Measurements from ENCODE around the gene DRD4.
"Not testable (repeated sequence)": the region's sequence is repeated elsewhere in the genome, so short reads cannot be mapped to it uniquely, and the experiment has no call there.

The DRD4 gene

DNA sequence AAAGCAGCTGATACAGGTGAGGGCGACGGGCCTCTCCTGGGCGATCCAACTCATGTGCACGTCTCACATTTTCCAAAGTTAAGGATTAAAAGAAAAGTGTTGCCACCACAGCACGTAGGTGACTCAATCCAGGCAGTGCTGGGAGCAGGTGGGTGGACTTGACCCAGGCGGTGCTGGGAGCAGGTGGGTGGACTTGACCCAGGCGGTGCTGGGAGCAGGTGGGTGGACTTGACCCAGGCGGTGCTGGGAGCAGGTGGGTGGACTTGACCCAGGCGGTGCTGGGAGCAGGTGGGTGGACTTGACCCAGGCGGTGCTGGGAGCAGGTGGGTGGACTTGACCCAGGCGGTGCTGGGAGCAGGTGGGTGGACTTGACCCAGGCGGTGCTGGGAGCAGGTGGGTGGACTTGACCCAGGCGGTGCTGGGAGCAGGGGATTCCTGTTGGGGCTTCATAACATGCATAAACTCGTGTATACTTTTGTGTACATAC is 10.6 kb downstream of the DRD4 start:
- not testable (repeated sequence) for DNase-seq

DNA sequence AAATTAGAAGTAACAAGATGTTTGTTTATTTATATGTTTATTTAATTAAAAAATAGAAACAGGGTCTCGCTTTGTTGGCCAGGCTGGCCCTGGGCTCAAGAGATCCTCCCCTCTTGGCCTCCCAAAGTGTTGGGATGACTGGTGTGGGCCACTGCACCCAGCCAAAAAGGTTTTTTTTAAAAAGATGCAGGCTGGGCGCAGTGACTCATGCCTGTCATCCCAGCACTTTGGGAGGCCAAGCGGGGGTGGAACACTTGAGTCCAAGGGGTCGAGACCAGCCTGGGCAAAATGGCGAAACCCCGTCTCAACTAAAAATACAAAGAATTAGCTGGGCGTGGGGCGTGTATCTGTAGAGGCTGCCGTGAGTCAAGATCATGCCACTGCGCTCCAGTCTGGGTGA is 13.4 kb downstream of the DRD4 start:
- DNase-seq, result no peak

DNA sequence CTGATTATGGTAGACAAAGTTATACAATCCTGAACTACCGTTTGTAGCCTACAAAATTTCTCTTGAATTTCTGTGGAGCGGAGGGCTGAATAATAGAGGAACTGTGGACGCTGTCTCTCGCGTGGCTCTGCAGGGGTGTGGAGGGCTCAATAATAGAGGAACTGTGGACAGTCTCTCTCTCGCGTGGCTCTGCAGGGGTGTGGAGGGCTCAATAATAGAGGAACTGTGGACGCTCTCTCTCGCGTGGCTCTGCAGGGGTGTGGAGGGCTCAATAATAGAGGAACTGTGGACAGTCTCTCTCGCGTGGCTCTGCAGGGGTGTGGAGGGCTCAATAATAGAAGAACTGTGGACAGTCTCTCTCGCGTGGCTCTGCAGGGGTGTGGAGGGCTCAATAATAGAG is 16.1 kb downstream of the DRD4 start:
- DNase-seq, result not testable (repeated sequence)

DNA sequence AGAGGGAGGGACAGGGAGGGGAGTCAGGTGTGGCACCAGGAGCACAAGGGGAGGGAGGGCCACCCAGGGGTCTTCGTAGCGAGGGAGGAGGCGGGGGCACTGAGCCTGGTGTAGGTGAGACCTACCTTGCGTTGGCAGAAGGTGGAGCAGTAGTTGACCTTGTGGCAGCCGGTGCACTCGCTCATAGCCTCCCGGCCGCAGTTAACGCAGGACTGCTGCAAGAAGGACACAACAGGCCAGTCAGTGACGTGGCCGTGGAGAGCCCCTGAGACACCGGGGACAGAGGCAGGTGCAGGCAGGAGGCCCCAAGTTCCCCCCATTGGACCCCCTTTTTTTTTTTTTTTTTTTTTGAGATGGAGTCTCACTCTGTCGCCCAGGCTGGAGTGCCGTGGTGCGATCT is 16.8 kb downstream of the DRD4 start:
- DNase-seq, result no peak

DNA sequence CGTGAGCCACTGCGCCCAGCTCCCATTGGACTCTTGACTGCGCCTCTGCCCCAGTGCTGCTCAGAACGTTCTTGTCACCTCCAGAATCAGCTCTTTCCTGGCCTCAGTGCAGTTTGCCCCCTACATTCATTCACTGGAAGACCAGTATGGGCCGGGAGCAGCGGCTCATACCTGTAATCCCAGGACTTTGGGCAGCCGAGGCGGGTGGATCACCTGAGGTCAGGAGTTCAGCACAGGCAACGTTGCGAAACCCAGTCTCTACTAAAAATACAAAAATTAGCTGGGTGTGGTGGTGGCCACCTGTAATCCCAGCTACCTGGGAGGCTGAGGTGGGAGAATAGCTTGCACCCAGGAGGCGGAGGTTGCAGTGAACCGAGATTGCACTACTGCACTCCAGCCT is 17.4 kb downstream of the DRD4 start:
- not testable (repeated sequence) for DNase-seq

DNA sequence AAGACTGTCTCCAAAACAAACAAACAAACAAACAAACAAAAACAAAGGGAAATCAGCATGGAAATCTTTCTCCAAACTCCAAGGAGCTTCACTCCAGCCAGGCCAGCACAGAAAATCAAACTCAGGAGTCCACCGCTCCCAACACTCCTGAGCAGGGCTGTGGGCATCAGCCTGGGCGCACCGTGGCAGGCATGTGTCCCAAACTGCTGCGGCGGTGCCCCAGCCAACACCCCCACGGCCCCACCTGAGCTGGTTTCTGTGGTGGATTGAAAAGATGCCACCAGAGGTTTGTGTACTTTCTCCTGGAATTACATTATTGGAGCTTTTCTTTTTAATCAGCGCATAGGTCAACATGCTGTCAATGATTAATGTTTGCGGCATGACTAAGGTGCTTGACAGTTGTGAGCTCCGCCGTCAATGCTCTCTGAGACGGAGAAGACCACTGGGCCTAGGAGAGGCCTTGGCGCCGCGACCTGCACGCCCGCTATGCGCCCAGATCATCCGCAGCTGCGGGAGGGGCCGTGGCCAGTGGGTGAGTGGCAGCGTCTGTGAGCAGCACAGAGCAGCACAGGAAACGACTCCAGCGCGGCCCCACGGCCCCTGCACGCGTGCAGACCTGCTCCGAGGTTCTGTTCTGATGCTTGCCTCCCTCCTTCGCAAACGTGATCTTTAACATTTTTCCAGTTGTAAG is 18.1 kb downstream of the DRD4 start:
- no peak for DNase-seq

DNA sequence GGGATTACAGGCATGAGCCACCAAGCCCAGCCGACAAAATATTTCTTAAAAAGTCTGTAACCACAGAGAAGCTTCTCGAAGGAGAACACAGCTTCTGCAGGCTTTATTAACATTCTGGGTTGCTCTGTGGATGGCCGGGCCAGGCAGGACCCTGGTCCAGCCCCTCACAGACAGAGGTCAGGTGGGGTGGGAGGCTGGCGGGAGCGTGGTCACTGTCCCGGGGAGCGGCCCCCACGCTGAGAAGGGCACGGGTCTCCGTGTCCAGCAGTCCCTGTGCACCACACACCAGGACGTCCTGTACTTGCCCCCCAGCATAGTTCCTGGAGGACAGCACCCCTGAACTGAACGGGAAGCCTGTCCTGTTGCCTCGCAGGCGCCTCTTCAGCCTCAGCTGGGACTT is 19.4 kb downstream of the DRD4 start:
- DNase-seq, result no peak

DNA sequence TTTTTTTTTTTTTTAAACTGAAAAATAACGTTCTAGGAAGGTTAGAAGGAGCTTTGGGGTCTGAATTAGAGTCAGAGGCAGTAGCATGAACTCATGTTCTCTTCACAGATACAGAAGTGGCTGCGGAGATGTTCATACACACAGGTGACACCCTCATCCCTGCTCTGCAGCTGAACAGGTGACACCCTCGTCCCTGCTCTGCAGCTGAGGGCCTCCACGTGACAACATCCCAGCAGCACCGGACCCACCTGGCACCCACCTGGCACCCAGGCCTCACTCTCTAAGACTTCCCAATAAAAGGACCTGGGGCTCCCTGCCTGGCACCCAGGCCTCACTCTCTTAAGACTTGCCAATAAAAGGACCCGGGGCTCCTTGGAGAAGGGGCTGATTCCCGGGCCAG is 19.8 kb downstream of the DRD4 start:
- DNase-seq, result no peak

DNA sequence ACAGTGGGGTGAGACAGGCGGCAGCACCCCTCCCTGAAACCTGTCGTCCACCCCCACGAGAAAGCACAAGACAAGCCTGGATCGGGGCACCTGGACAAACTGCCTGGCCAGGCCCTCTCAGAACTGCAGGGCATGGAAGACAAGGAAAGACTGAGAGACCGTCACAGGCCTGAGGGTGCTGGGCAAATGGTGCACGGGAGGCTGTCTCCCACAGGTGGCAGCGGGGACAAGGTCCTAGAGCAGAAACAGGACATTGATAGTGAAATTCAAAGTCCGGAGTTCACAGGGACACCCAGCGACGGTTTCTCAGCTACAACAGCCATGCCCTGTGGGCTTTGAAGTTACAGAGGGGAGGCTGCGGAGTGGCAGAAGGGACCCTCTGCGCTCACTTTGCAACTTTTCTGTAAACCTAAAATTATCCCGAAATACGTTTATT is 20.6 kb downstream of the DRD4 start:
- no peak for DNase-seq

DNA sequence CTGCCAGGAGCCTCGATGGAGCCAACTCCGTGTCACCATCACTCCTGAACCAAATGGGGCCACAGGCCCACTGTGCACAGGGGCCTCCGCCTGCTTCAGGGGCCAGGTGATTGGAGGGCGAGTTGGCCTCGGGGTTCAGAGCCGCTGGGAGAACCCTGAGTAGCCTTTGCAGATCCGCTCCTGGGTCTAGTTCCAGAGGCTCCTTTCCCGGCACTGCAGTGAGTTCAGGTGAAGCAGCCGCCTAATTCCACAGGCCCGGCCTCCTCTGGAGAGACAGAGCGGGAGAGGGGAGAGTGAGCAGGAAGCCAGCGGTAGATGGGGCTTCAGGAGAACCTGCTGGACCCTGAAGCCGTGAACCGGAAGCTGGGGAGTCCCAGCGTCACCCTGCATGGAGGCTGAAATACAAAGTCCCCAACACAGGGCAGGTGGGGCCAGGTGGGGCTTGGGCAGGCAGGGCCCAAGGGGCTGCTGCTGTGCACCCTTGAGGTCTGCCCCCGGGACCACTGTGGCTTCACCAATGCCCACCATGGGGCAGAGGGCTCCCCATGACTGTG is 22.5 kb downstream of the DRD4 start:
- DNase-seq, result no peak

DNA sequence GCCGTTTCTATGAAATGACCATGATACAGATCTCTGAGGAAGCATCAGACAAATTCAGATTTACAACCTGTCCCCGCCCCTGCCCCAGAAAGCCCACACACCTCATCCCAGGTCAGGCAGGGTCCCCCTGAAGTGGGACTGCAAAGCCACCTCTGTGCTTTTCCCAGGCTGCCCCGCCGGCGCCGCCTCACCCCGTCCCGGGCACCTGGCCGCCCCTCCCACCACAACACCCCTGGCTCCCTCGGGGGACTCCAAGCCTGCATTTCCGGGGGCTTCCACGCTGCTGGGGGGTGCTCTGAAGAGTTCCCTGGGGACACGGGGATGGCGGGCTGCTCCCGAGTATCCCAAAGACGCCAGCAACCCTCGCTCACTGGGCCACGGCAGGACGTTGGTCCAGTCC is 23.2 kb downstream of the DRD4 start:
- no peak for DNase-seq

DNA sequence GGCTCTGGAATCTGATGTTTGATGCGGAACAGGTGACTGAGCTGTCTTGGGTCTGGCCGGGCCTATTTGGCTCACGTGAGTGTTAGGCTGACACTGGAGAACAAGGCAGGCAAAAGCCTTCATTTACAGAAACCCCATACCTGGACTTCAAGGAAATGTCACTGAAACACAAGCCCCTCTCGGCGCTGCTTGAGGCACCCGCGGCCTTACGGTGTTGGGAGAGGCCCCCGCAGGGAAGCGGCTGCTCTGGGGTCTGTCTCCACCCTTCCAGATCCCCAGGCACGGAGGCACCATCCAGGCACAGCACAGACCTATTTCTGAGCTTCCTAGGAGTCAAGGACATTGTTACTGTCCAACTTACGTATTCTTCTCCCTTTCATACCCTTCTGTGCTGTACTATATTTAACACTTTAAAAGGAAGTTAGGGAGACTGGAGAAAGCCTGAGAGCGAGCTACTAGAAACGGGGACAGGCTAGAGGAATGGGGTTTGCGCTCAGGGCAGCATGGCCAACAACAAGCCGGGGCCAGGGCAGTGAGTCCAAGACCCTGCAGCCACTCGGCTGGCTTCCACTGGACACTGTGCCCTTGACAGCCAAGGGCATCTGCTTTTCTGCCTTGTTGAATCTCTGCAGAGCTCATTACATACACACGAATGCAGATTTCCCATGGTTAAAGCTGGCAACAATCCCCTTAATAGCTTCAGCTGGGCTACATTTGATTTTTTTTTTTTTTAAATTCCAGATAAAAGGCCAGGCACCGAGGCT is 23.8 kb downstream of the DRD4 start:
- no peak for DNase-seq

DNA sequence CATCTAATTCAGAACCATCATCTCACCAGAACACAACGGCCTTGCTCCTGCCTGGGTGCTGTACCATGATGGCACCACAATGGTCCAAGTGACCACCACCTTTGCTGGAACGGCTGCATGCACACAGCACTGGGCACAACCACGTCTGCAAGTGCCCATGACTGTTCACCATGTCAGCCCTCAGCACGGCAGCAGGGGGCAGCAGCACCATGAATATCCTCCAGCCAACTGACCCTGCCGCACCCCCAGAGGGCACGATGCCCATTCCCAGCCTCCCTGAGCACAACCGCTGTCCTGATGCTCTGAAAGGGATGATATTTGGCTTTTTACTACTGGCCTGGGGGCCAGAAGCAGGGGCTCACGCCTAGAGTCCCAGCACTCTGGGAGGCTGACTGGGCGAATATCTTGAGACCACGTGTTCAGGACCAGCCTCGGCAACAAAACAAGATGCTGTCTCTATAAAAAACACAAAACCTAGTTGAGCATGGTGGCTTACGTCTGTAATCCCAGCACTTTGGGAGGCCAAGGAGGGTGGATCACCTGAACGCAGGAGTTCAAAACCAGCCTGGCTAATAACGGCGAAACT is 25.7 kb downstream of the DRD4 start:
- peak; percentile 40 for DNase-seq

DNA sequence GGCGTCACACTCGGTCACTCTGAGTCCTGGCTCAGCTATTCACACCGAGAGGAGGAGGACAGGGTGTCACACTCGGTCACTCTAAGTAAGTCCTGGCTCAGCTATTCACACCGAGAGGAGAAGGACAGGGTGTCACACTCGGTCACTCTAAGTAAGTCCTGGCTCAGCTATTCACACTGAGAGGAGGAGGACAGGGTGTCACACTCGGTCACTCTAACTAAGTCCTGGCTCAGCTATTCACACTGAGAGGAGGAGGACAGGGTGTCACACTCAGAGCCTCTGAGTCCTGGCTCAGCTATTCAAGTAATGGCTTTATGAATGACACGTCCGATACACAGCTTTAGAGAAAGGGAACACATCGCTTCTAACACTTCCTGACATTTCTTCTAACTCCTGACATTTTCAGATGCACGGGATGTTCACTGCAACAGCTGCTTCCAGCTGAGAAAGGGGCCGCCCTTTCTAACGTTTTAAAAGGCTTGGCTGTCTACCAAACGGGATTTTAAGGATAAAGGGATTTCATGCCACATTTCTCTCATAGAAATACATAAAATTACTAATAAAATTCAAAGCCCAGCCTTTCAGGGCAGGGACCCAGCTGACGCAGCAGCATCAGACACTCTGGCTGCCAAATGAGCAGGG is 28.1 kb downstream of the DRD4 start:
- DNase-seq, result no peak

DNA sequence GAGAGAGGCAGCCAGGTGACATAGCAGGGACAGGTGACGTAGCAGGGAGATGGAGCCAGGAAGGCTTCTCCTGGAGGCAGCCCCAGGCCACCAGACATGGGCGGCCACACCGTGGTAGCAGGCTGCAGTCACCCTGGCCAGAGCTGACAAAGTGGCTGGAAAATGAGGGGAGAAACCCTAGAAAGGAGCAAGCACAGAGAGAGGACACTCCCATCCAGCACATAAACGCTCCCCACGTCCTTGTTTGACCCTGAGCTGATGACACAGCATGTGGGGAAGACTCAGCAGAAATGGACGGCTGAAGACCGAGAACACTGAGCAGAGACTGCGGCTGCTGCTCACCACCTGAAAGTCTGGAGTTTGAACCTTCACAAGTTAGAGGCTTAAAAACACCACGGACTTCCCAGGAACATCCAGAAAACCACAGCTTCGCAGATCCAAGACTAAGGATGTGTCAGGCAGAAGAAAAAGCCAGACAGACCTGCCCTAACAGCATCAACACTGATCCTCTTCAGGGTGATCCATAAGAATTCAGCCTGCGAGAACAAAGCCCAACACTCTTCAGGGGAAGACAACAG is 28.7 kb downstream of the DRD4 start:
- no peak for DNase-seq

DNA sequence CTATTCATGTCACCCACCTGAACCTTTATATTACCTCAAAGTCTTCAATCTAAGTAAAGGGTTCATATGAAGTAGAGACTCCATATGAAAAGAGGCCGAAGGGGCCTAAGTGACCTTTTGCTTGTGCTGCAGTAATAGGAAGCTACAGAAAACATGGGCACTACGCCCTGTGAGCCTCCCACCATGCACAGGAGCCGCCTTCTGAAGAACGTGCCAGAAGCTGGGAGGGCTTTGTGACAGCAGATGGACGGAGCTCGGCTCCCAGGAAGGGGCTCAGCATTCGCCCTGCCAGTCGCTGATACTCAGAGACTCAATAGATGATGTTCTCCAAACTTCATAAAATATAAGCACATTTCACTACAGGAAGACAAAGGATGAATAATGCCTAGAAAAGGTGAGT is 36.8 kb downstream of the DRD4 start:
- no peak for DNase-seq

DNA sequence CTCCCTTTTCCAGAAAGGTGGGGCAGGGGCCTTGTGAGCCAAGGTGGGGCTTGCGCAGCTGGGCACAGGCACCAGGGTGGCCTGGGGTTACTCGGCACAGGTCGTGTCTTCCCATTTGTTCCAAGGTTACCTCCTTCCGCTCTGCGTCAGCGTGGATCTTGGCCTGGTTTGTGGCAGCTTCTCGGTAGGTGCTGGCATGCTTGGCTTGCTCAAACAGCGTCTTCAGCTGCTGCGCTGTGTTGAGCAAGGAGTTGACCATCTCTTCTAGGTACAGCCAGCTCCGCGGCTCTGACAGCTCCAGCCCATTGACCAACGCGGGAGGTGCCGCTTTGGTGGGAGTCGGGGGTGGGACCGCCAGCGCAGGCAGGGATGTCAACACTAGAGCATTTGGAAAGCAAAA is 37.3 kb downstream of the DRD4 start:
- DNase-seq, result no peak

DNA sequence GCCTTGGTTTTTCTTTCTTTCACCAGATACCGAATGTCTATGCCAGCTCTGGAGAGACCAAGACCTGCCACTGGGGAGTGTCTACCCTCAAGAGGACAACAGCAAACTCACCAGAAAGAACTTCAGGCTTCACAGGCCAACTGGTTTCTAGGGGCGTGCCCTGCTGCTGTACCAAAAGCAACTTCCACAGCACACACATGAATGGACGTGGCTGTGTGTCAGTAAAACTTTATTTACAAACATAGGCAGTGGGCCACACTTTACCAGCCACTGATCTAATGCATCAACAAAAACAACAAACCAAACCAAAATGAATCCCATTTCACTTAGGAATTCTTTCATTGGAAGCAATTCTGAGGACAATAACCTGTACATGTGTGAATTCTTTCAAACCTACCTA is 41.2 kb downstream of the DRD4 start:
- DNase-seq, result no peak

DNA sequence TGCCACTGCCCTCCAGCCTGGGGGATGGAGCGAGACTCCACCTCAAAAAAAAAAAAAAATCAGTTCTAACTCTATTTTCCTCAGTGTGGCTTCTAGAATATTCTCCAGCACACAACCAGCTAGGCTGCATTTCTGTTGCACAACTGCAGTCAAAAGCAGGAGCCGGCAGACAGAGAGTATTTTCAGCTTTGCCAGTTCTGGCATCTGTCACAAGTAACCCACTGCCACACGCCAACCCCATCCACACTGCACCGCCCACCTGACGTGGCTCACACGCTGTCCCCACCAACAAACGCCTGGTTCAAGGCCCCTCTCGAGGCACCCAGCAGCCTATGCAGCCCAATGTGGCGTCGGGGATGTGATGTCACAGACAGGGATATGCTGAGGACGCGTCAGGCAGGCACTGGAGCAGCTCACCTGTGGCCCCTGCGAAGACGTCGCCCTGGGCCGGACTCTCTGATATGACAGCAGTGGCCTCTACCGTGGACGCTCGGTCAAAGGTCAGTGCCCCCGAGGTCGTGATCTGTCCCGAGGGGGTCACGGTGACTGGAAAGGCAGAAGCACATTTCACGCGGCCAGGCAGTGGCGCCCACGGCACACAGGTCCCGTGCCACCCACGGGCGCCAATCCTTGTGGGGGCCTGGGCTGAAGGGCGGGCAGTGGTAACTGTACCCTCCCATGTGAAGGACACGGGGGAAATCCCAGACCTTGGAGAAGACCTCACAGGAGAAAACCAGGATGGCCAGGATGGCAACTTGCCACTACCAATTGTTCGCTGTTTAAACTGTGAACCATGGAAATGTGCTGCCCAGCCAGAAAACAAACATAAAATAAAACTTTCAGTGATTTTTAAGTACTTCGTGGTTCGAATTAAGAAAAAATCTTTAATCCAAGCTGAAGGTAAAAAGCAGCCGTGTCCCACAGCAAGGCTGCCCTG is 42.5 kb downstream of the DRD4 start:
- no peak for DNase-seq

DNA sequence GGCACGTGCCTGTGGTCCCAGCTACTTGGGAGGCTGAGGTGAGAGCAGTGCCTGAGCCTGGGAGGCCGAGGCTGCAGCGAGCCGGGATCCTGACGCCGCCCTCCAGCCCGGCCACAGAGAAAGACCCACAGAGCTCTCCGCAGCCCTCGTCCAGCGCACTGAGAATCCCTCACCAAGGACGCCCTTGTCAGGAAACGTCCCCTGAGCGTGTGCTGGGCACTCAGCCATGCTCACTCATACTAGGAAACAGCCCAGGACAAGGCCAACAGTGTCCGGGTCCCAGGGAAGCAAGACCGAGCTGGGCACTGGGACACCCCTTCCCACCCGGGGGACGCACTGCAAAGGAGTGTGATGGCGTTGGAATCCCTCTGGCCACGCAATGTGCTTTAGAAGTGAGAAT is 43.4 kb downstream of the DRD4 start:
- no peak for DNase-seq

DNA sequence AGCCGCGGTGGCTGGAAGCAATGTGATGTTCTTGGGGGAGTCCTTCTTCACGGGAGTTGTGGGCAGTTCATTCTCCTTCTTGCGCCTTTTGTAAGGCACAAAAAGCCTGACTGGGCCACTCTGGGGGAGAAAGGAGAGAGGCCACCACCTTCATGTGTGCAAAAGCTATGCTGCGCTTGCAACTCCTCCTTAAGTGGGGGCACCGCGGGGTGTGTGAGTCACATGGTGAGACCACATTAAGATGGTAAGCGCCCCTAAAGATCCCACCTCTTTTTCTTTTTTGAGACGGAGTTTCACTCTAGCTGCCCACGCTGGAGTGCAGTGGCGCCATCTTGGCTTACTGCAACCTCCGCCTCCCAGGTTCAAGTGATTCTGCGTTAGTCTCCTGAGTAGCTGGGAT is 43.9 kb downstream of the DRD4 start:
- DNase-seq, result no peak

All from NCI-H226 (cell line).